Esophagus squamous epithelium (tissue), 4 donors: ENCODE measurements around the gene CCND2.

Source experiments
- POLR2A ChIP-seq, 4 donors: fragments of 450-650 bp; IDR thresholded peaks; one replicate each; pipeline ENCODE4 v1.6.1; 2017; ENCODE audit warnings: antibody characterized with exemption in 4 of 4, mild to moderate bottlenecking in 4 of 4, moderate library complexity in 3 of 4
- TF ChIP-seq, protein P1 (sequence below), 6 experiments: fragments of 450-650 bp in 4 of 6; fragments of 200-600 bp in 2 of 6; sonication (generic) in 2 of 6; IDR thresholded peaks; one replicate each; pipeline ENCODE4 v1.5.1; 2016 to 2019; ENCODE audit warnings: antibody characterized with exemption in 6 of 6, mild to moderate bottlenecking in 4 of 6, moderate library complexity in 4 of 6

DNA sequence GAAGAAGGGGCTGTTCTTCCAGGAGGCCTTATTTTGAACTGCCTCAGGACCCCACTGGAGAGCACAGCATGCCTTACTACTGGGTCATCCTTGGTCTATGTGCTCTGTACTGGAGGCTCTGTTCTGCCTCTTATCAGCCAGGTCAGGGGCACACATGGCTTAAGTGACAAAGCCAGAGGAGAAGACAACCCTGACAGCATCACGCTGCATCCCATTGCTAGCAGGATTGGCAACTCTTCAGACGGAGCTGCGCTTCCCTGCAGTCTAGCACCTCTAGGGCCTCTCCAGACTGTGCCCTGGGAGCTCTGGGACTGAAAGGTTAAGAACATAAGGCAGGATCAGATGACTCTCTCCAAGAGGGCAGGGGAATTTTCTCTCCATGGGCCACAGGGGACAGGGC is 30.2 kb downstream of the CCND2 start:
- TF ChIP-seq POLR2A (IDR thresholded peaks at IDR 0.05) = no peak
- TF ChIP-seq, protein P1, sequence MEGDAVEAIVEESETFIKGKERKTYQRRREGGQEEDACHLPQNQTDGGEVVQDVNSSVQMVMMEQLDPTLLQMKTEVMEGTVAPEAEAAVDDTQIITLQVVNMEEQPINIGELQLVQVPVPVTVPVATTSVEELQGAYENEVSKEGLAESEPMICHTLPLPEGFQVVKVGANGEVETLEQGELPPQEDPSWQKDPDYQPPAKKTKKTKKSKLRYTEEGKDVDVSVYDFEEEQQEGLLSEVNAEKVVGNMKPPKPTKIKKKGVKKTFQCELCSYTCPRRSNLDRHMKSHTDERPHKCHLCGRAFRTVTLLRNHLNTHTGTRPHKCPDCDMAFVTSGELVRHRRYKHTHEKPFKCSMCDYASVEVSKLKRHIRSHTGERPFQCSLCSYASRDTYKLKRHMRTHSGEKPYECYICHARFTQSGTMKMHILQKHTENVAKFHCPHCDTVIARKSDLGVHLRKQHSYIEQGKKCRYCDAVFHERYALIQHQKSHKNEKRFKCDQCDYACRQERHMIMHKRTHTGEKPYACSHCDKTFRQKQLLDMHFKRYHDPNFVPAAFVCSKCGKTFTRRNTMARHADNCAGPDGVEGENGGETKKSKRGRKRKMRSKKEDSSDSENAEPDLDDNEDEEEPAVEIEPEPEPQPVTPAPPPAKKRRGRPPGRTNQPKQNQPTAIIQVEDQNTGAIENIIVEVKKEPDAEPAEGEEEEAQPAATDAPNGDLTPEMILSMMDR (IDR thresholded peaks at IDR 0.05) = no peak
